Measurements from ENCODE around the gene COL4A3.

COL4A3 gene

DNA sequence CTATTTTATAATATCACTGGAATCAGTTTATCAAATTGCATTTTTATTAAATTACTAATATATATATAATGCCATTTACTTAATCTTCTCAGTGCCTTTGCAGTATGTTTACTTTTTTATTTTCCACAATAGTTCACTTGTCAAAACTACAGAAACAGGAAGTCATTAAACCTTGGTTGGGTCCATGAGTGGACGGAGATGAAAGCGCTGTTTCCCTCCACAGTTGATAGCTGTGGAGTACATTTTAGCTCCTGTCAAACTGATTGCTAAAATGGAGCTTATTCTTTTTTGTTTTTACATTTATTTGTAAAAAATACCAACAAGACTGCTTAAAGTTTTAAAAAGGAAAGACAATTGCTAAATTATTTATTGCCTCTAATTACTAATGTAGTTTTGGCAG is 179.8 kb downstream of the COL4A3 start:
- DNase-seq (ENCODE audit: low spot score) = no peak

DNA sequence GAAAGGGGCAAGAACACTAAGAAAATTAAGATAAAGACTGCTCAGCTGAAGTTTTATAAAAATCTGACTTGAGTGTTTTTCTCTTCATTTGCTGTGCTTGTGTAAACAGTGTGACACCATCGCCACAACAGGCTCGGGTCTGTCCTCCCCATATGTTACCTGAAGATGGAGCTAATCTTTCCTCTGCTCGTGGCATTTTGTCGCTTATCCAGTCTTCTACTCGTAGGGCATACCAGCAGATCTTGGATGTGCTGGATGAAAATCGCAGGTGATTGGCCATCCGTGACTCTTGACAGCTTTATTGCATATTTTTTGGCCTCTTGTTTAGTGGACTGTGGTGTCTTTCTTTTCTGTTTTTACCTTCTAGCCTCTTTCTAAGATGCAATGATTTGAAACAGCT is 182.7 kb downstream of the COL4A3 start:
- no peak for DNase-seq (ENCODE audit: low spot score)

DNA sequence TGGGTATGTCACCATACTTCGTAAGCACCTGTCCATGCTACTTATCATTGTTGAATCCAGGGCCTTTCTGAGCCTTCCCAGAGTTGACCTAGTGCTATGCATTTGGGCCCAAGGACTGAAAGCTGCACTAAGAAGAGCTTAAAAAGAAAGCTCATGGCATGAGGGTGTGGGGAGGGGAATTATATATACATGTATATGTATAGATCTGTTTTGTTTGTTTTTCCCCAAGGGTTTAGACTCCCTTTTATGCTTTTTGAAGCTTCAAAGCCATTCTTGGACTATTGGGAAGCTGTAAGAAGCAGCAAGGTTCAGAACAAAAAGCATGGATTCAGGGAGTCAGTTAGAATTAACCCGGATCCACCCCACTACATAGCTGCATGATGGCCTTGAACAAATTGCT is 183.9 kb downstream of the COL4A3 start:
- no peak for DNase-seq (ENCODE audit: low spot score)

DNA sequence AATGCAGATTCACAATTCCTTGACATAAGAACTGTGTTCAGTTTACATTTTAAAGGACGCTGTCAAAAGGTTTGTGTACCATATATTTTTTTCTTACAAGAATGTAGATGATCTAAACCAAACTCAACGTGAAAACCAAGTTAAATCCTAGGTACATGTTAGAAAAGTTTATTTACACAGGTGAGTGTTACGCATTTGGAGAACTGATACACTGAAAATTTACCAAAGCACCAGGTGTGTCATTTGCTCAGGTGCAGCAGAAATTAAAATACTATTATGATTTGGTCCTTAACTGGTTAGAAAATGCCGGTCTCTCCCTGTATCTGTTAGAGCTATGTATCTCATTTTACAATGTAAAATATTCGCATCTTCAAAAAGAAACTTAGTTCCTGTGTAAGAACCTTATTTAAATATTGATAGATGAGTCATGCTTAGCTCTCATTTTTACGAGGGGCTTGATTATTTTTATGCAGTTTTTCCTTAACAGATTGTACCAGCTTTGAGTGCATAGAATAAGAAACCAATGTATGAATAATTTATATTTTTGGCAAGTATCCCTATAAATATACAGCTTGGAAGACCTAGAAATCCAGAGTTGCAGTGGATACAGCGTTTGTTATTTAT is 185.7 kb downstream of the COL4A3 start:
- DNase-seq (ENCODE audit: low spot score) = no peak

DNA sequence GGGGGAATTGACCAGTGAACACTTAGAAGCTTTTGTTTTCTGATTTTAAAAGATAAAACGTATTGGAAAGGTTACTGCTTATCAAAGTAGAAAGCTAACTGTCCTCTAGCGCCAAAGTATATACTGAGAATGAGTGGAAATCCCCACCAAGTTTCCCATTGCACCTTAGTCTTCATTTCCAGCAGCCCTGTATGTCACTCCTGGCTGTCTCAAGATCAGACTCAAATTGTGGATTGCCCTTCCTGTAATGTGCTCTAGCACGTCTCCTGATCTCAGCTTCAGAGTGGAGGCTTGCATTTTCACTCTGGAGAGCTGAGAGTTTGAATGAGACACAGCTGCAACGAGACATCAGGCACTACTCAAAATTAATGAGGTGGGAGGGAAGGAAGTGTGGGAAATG is 187.2 kb downstream of the COL4A3 start:
- no peak for DNase-seq (ENCODE audit: low spot score)

DNA sequence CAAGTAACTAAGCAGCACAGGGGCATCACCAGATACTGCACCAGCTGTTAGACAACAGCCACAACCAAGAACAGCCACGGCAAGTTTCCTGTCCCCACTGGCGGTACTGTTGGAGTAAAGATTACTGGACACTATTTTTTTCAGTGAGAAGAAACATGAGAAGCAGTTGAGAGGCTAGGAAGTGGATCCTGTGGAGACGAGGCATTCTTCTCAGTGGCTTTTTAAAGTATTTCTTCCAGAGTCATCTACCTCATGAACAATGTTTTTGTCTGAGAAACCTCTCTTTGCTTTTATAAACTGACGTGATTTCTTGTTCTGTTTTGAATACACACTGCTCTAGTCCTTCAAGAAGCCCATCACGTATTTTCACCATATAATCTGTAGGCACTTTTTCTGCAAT is 195.9 kb downstream of the COL4A3 start:
- DNase-seq (ENCODE audit: low spot score) = no peak

DNA sequence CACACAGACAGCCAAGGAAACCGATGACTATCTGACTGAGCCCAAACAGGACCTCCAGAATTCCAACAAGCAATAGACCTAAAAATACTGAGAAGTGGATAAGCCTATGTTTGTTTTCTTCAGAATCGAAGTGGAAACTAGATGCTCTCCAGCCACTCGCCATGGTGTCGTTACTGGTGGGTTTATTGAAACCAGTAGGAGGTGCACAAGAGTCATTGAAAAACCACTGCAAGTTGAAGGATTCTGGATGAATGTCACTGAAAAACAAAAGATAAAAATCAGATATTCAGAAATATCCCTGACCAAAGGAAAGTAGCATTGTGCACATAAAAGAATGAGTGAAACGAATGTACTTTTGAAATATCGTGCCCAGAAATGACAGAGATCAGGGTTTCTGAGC is 199.3 kb downstream of the COL4A3 start:
- DNase-seq (ENCODE audit: low spot score) = no peak
